AG04450 (cell line): ENCODE results near the gene FANCF. TPM values are rescaled to one million over a fixed set of nuclear protein-coding genes. Genes with fewer than 3 reads are reported as not detected.

Experiments used
- CTCF ChIA-PET: fragments of 300-600, 350-600 bp; formaldehyde crosslinking; extraction: SDS; loops from one replicate; lab custom pipeline; 2022; ENCODE audit warnings: antibody characterized with exemption, inconsistent platforms; lab: Charles Lee
- POLR2A ChIA-PET: fragments of 350-600 bp; formaldehyde crosslinking; extraction: SDS; loops from one replicate; lab custom pipeline; 2021; ENCODE audit warnings: antibody characterized with exemption, inconsistent platforms; lab: Yijun Ruan, JAX
- DNase-seq: peaks from one replicate; pipeline ENCODE4 v3.0.0-alpha.2; 2011; ENCODE audit warnings: low read depth, low spot score
- H3K27ac ChIP-seq: one replicate; pipeline ENCODE4 v1.5.1; 2012; ENCODE audit warnings: low read depth, low read length, control low read depth
- H3K27me3 ChIP-seq: one replicate; pipeline ENCODE4 v1.6.0; 2012; ENCODE audit warnings: low read length; ENCODE audit not compliant: control insufficient read depth, insufficient read depth
- H3K4me3 ChIP-seq: 2 replicates; pipeline ENCODE4 v1.5.1; 2011; ENCODE audit warnings: mild to moderate bottlenecking, low read depth, low read length, control low read depth
- H3K9me3 ChIP-seq: 2 replicates; pipeline ENCODE4 v1.5.1; 2012; ENCODE audit warnings: low read length; ENCODE audit not compliant: control insufficient read depth, insufficient read depth
- polyA plus RNA-seq: library from polyadenylated mRNA; depleted of rRNA; stranded (reverse); fragments of >200 nt; gene quantifications from 2 replicates; pipeline ENCODE4 v1.2.3, GENCODE V29; 2011
- TF ChIP-seq, protein P1 (sequence below): IDR thresholded peaks from 2 replicates; pipeline ENCODE4 v1.5.1; 2011; ENCODE audit warnings: low read depth, low read length, control low read depth, inconsistent platforms

Gene FANCF
- polyA plus RNA-seq, 1 experiment = 6.4 TPM

DNA sequence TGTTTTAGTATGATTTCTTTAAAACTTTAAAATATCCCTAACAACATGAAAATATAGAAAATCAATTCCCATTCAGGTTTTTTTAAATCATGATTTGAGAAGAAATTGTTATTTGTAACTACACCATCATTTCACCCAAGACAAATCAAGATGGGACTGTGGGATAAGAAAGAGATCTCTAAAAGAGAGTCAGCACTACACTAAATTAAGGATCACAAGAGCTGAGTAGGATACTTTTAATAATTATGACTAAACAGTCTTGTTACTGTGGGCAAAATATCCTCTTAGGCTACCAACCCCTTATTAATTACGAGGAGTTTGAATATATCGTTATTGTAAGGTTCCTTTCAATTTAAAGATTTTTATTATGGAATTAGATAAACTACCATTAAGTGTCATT is 43.7 kb upstream of the FANCF start:
- ChIA-PET CTCF (no interaction called here), POLR2A (no interaction called here)
- Histone ChIP-seq H3K27ac (no peak overlapping the region), H3K9me3 (no peaks in the 10 kb centered on the region), H3K4me3 (no peak overlapping the region), H3K27me3 (peaks cover 27% of the 10 kb centered on the region)
- DNase-seq = no peak
- TF ChIP-seq, protein P1, sequence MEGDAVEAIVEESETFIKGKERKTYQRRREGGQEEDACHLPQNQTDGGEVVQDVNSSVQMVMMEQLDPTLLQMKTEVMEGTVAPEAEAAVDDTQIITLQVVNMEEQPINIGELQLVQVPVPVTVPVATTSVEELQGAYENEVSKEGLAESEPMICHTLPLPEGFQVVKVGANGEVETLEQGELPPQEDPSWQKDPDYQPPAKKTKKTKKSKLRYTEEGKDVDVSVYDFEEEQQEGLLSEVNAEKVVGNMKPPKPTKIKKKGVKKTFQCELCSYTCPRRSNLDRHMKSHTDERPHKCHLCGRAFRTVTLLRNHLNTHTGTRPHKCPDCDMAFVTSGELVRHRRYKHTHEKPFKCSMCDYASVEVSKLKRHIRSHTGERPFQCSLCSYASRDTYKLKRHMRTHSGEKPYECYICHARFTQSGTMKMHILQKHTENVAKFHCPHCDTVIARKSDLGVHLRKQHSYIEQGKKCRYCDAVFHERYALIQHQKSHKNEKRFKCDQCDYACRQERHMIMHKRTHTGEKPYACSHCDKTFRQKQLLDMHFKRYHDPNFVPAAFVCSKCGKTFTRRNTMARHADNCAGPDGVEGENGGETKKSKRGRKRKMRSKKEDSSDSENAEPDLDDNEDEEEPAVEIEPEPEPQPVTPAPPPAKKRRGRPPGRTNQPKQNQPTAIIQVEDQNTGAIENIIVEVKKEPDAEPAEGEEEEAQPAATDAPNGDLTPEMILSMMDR = no peak

DNA sequence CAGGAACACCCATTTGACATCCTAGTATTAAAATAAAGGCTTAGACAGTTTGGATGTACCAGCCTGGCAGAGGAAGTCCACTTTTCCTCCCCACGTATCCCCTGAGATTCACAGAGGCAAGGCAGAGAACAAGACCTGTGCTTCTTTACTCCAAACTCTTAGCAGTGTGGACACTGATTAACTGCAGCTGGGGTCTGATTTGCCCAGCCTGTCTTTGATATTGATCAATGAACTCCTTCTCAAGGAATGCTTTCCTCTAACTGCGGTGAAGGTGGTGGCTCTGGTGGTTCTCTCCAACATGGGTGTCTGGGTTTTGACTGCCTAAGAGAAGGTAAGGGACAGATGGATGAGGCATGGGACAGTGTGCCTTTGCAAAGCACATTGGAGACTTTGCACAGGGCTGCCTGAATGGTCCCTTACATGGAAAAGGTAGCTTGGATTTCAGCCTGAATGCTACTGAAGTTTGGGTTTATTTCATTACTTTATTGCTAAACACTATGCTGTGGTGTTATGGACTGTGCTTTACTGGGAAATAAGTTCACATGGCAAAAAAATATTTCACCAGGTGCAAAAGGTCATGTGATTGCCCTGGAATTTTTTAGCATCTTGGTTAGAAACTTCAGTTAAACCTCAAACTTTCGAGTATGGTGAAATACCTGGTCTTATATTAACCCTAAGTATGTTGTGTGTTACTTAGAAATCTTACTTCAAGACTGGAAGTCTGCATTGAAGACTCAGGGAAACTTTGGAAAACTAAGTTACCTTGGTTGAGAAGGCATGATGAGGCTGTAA is 42.6 kb upstream of the FANCF start:
- H3K27me3 ChIP-seq = peaks cover 27% of the 10 kb centered on the region
- H3K9me3 ChIP-seq = no peaks in the 10 kb centered on the region
- H3K4me3 ChIP-seq = no peak overlapping the region
- no peak overlapping the region for H3K27ac ChIP-seq
- no peak for DNase-seq
- CTCF ChIA-PET = no interaction called here
- TF ChIP-seq, protein P1 = no peak
- POLR2A ChIA-PET = no interaction called here

DNA sequence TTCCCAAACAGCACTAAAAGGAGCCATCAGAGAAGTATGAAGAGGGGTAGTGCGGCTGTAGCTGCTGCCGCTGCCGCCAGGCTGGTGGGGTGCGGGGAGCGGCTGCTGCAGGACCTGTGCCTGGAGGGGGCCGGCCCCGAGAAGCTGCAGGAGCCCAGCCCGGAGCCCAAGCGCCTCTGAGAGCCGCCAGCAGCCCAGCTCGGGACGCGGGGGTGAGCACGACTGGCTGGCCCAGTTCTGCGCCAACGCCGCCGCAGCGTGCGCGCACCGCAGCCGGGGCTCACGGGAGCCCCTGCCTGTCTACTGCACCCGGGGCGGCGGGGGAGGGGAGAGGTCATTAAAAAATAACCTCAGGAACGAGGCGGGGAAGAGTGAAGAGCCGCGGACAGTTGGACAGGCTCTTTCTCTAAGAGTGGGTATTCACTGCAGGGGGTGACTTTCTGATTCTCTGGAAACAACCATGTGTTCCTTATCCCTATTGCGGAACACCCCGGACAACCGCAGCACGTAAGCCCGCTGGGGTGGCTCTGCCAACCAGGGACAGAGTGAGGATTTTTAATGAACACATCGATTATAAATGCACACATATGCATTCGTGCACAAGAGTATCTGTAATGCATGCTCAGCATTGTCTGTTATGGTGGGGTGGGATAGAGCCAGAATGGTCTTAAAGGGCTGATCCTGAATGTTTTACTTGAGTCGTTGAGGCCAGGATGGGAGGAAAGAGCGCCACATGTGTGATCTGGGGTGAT is 41.2 kb upstream of the FANCF start:
- POLR2A ChIA-PET = no interaction called here
- TF ChIP-seq, protein P1 = no peak
- H3K4me3 ChIP-seq = peak overlapping the region; percentile 41
- no peak for DNase-seq
- H3K27me3 ChIP-seq = peaks cover 27% of the 10 kb centered on the region
- CTCF ChIA-PET = interaction anchor here (1.0 kb wide), 1 partner anchor 120 kb away, joined by 3 read pairs; no protein-coding TSS in a partner anchor
- no peak overlapping the region for H3K27ac ChIP-seq
- no peaks in the 10 kb centered on the region for H3K9me3 ChIP-seq

DNA sequence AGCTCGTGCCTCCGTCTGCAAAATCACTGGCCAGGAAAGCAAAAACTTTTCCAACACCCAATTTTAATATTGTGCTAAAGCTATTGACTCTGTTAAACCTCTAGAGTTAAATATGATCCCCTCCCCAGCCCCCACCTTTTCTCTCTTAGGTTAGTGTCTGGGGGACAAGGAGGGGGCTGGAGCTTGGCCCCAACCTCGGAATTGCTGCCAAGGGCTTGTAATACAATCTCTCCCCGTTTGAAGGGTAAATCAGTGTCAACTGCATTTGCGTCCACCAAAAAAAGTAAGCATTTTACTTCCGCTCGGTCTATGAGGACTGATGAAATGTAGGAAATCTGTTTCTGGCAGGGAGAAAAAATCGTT is 40.7 kb upstream of the FANCF start, which contains the start of gene GAS2:
Gene GAS2, plus strand, starts transcription at position 287 of the 363 bp plus-strand sequence. CDS start 8,259 bp downstream, outside the sequence.
- Histone ChIP-seq H3K27ac (no peak within 1 kb of the TSS), H3K9me3 (no peaks in the 10 kb centered on the region), H3K4me3 (peak within 1 kb of the TSS; percentile 41), H3K27me3 (peaks cover 27% of the 10 kb centered on the region)
- TF ChIP-seq, protein P1 = no peak
- CTCF ChIA-PET = interaction anchor here (1.0 kb wide), 1 partner anchor 121 kb away, joined by 3 read pairs; no protein-coding TSS in a partner anchor
- POLR2A ChIA-PET = no interaction called here
- no peak for DNase-seq
